HUES6 (cell line): Measurements from ENCODE around the gene GSTO2.

ENCODE experiments used
- H3K27ac ChIP-seq: 2 replicates; pipeline ENCODE4 v1.7.0; 2013; ENCODE audit warnings: low read depth, mild to moderate bottlenecking, low read length, inconsistent platforms
- H3K27me3 ChIP-seq: 2 replicates; pipeline ENCODE4 v1.6.1; 2013; ENCODE audit warnings: low read length; ENCODE audit not compliant: control insufficient read depth, insufficient read depth
- H3K36me3 ChIP-seq: 2 replicates; pipeline ENCODE4 v1.6.1; 2013; ENCODE audit warnings: low read length; ENCODE audit not compliant: control insufficient read depth, insufficient read depth
- H3K4me1 ChIP-seq: 2 replicates; pipeline ENCODE4 v1.6.1; 2013; ENCODE audit warnings: low read length; ENCODE audit not compliant: control insufficient read depth, insufficient read depth
- H3K4me3 ChIP-seq: 2 replicates; pipeline ENCODE4 v1.5.1; 2013; ENCODE audit warnings: low read depth, low read length
- H3K9ac ChIP-seq: one replicate; pipeline ENCODE4 v1.6.1; 2013; ENCODE audit warnings: mild to moderate bottlenecking, low read length
- H3K9me3 ChIP-seq: 2 replicates; pipeline ENCODE4 v1.6.1; 2013; ENCODE audit warnings: low read depth, low read length; ENCODE audit not compliant: control insufficient read depth, insufficient read depth

The GSTO2 gene

GRCh38 chr10:104264783-104265182, 4.2 kb upstream of the GSTO2 start:
- H3K9ac ChIP-seq: no peak overlapping the region
- H3K4me1 ChIP-seq: peaks cover 8% of the 10 kb centered on the region; the same call in 1 of the 2 replicates
- no peak overlapping the region for H3K4me3 ChIP-seq
- peaks cover 88% of the 10 kb centered on the region for H3K36me3 ChIP-seq
- H3K27me3 ChIP-seq: no peaks in the 10 kb centered on the region
- H3K27ac ChIP-seq: no peak overlapping the region
- H3K9me3 ChIP-seq: no peaks in the 10 kb centered on the region

GRCh38 chr10:104267721-104268404, 1.1 kb upstream of the GSTO2 start:
- Histone ChIP-seq H3K27me3 (no peaks in the 10 kb centered on the region), H3K4me3 (peak overlapping the region; percentile 92), H3K27ac (peak overlapping the region; percentile 92), H3K9me3 (no peaks in the 10 kb centered on the region), H3K36me3 (peaks cover 58% of the 10 kb centered on the region), H3K4me1 (no peaks in the 10 kb centered on the region), H3K9ac (peak overlapping the region; percentile 99)

GRCh38 chr10:104268405-104268712, 625 bp upstream of the GSTO2 start:
- peaks cover 53% of the 10 kb centered on the region for H3K36me3 ChIP-seq
- no peaks in the 10 kb centered on the region for H3K27me3 ChIP-seq
- peak overlapping the region; percentile 92 for H3K27ac ChIP-seq

GRCh38 chr10:104273286-104273685, 4.3 kb downstream of the GSTO2 start:
- H3K36me3 ChIP-seq: peaks cover 4% of the 10 kb centered on the region
- no peak overlapping the region for H3K4me3 ChIP-seq
- H3K4me1 ChIP-seq: peaks cover 17% of the 10 kb centered on the region; the same call in 1 of the 2 replicates
- H3K27me3 ChIP-seq: peaks cover 10% of the 10 kb centered on the region
- H3K9me3 ChIP-seq: no peaks in the 10 kb centered on the region
- no peak overlapping the region for H3K9ac ChIP-seq
- no peak overlapping the region for H3K27ac ChIP-seq

More at GRCh38 chr10:104268405-104268712, 625 bp upstream of the GSTO2 start:
- no peaks in the 10 kb centered on the region for H3K9me3 ChIP-seq
- H3K4me3 ChIP-seq: peak overlapping the region; percentile 92
- no peaks in the 10 kb centered on the region for H3K4me1 ChIP-seq
- H3K9ac ChIP-seq: peak overlapping the region; percentile 99

- H3K9ac ChIP-seq: no peak overlapping the region
- H3K36me3 ChIP-seq: no peaks in the 10 kb centered on the region; the same call in 1 of the 2 replicates
- peaks cover 10% of the 10 kb centered on the region for H3K27me3 ChIP-seq
- H3K4me1 ChIP-seq: peaks cover 17% of the 10 kb centered on the region; the same call in 1 of the 2 replicates
- H3K4me3 ChIP-seq: no peak overlapping the region
- H3K9me3 ChIP-seq: no peaks in the 10 kb centered on the region
- no peak overlapping the region for H3K27ac ChIP-seq
Observed at GRCh38 chr10:104273899-104274575, 5.1 kb downstream of the GSTO2 start.

GRCh38 chr10:104274762-104275721, 6.1 kb downstream of the GSTO2 start:
- Histone ChIP-seq H3K9me3 (no peaks in the 10 kb centered on the region), H3K27me3 (peaks cover 10% of the 10 kb centered on the region), H3K4me1 (peaks cover 17% of the 10 kb centered on the region; the same call in 1 of the 2 replicates), H3K27ac (0 out of 2 replicates have a peak overlapping the region, but pooled peaks have one; percentile 22), H3K4me3 (peak overlapping the region; percentile 69), H3K9ac (peak overlapping the region; percentile 52), H3K36me3 (no peaks in the 10 kb centered on the region; the same call in 1 of the 2 replicates)

GRCh38 chr10:104276192-104276591, 7.2 kb downstream of the GSTO2 start:
- H3K27ac ChIP-seq: no peak overlapping the region
- no peaks in the 10 kb centered on the region for H3K9me3 ChIP-seq
- no peak overlapping the region for H3K4me3 ChIP-seq
- H3K36me3 ChIP-seq: no peaks in the 10 kb centered on the region; the same call in 1 of the 2 replicates
- H3K9ac ChIP-seq: no peak overlapping the region
- peaks cover 17% of the 10 kb centered on the region; the same call in 1 of the 2 replicates for H3K4me1 ChIP-seq
- peaks cover 10% of the 10 kb centered on the region for H3K27me3 ChIP-seq

- Histone ChIP-seq H3K27ac (no peak overlapping the region), H3K9ac (no peak overlapping the region), H3K9me3 (no peaks in the 10 kb centered on the region), H3K4me3 (no peak overlapping the region), H3K27me3 (peaks cover 10% of the 10 kb centered on the region), H3K4me1 (peaks cover 17% of the 10 kb centered on the region; the same call in 1 of the 2 replicates), H3K36me3 (no peaks in the 10 kb centered on the region; the same call in 1 of the 2 replicates)
Observed at GRCh38 chr10:104277785-104278184, 8.8 kb downstream of the GSTO2 start.

GRCh38 chr10:104279550-104280259, 10.7 kb downstream of the GSTO2 start:
- H3K9me3 ChIP-seq: no peaks in the 10 kb centered on the region
- H3K9ac ChIP-seq: no peak overlapping the region
- H3K36me3 ChIP-seq: no peaks in the 10 kb centered on the region; the same call in 1 of the 2 replicates
- peaks cover 10% of the 10 kb centered on the region for H3K27me3 ChIP-seq
- H3K4me3 ChIP-seq: no peak overlapping the region
- H3K27ac ChIP-seq: no peak overlapping the region
- peaks cover 10% of the 10 kb centered on the region; the same call in 1 of the 2 replicates for H3K4me1 ChIP-seq

- H3K4me3 ChIP-seq: no peak overlapping the region
Observed at GRCh38 chr10:104281694-104282093, 12.7 kb downstream of the GSTO2 start.

More at GRCh38 chr10:104281694-104282093, 12.7 kb downstream of the GSTO2 start:
- Histone ChIP-seq H3K36me3 (no peaks in the 10 kb centered on the region; the same call in 1 of the 2 replicates), H3K4me1 (no peaks in the 10 kb centered on the region), H3K27me3 (no peaks in the 10 kb centered on the region), H3K9ac (no peak overlapping the region), H3K9me3 (no peaks in the 10 kb centered on the region), H3K27ac (no peak overlapping the region)
